GM19395 (cell line): ENCODE measurements around the gene ZFR2.

Experiments
- ATAC-seq: cut with Tn5 transposase; IDR thresholded peaks from one replicate; pipeline ENCODE4 v1.9.1; 2021; ENCODE audit warnings: mild to moderate bottlenecking, moderate library complexity; ENCODE audit not compliant: unreplicated experiment

Gene ZFR2

GRCh38 chr19:3793799-3794198, 75.0 kb downstream of the ZFR2 start:
- ATAC-seq: no peak

- no peak for ATAC-seq
Observed at GRCh38 chr19:3792114-3792513, 76.7 kb downstream of the ZFR2 start.

GRCh38 chr19:3790941-3791340, 77.9 kb downstream of the ZFR2 start:
- no peak for ATAC-seq

DNA sequence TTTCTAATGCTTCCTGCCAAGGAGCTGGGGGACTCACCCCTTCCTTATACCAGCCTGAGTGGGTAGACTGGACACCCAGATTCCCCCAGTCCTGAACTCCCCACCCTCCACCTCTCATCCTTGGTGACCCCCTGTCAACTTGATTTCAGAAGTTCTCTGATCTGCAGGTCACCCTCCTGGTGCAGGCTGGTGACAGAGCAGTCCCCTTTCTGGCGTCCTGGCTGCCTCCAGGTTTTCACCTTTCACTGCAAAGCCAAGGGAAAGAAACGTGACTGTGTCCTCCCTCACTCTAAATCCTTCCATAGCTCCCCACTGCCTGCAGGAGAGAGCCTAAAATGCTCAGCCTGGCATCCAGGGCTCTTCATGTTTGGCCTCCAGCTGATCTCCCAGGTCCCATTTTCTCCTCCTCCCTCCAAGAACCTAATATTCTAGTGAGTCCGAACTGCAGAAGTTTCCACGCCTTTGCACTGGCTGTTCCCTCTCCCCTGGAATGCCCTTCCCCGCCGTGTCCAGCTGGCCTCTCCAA, 78.6 kb downstream of the ZFR2 start:
- no peak for ATAC-seq

DNA sequence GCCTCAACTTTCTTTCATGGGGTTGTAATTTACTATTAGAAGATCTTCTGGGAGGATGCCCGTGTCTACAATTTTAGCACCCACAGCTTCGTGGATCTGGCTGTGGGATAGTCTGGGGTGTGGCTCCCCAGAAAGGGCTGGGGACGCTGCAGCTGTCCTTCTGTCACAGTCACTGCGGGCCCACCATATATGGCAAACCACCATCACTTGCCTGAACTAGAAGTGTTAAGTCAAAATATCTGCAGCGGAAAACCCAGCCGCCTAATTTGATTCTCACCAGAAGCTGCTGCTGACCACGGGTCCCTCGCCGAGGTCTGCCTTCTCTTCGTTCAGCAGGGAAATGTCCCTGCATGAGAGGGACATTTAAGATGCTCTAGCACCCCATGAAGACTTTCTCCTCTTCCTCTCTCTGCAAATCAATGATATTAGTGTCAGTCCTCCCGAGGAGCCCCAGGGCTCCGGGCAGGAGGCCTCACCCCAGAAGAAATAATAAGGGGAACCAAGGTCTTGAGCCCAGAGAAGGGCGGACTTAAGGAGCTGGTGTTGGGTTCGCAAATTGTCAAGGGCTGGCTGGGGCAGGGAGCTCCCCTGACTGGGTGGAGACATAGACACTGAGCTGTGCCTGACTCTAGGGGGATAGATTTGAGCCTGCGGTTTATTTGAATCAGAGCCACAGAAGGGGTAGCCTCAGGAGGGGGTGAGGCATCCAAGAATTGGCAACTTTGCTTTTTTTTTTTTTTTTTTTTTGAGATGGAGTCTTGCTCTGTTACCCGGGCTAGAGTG, 79.7 kb downstream of the ZFR2 start:
- ATAC-seq: no peak

DNA sequence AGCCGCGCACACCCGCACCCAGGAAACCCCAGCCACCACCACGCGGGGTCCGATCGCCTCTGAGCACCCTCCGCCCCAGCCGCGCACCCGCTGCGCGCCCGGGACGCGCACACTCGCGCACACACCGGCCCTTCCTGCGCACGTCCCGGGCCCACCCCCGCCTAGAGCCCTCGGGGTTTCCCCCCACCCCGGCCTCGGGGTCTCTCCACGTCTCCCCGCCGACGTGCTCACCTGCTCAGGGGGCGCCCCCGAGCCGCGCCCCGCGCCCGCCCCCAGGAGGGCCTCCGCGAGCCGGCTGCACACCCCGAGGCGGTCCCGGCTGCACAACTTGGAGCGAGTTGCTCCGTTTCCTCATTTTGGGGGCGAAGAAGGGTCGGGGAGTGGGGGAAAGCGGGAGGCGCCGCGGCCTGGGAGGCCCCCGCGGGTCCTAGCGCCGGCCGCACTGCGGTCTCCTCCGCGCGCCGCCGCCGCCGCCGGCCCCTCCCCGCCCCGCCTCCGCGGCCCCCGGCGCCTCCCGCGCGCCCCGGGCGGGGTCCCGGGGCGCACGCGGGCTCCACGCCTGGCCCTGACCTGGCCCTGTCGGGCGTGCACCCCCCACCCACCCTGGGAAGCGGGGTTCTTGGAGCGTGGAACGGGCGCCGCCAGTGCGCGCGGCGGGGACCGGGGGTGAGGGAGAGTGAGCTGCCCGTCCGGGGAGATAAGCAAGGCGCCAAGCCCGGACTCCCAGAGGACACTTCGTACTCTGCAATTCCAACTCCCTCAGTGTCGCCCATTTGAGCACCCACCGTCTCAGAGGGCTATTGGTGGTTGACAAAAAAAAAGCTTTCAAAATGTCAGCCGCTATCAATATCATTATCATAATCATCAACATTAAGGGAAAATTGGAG, 82.7 kb downstream of the ZFR2 start, which contains the start of gene MATK:
TSS of gene MATK (minus strand) at position 444 of the 887 bp plus-strand sequence. CDS start 1,246 bp downstream, outside the sequence.
- no peak for ATAC-seq

DNA sequence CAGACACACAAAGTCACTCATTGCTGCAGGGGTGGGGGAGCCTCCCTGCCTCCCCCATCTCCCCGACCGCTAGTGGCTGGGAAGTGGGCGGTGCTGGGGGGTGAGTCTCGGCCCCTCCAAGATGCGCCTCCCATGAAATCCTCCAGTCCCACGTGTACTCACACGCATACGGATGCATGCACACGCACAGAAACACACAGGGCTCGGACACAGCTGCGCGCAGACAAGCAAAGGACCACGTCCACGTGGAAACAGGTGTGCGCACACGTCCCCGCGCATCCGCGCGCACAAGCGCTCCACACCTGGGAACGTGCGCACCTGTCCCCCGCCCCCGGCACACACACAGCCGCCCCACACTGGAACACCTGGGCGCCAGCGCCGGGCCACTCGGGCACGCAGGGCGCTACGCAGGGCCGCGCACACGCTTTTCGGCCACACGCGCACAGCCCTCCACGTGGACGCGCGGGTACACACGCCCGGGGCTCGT, 83.3 kb downstream of the ZFR2 start:
- no peak for ATAC-seq

GRCh38 chr19:3784607-3785450, 84.0 kb downstream of the ZFR2 start:
- ATAC-seq: no peak

GRCh38 chr19:3783660-3784584, 84.9 kb downstream of the ZFR2 start:
- no peak for ATAC-seq

GRCh38 chr19:3782903-3783302, 85.9 kb downstream of the ZFR2 start:
- no peak for ATAC-seq

DNA sequence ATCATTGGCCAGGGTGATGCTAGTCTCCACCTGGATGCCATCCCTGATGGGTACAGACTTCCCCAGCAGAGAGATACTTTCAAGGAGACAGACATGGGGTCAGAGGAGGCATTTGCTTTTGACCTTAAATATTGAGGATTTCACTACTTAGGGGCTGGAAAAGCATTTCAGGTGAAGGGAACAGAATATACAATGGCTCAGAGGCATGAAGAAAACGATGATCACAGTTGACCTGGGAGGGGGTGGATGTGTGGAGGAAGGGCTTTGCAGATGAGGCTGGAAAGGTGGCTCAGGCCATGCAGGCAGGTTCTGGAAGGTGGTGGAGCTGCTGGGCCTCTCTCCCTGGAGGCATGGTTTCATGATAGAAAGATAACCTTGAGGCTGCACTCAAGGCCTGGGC, 86.5 kb downstream of the ZFR2 start:
- ATAC-seq: no peak

GRCh38 chr19:3781603-3782002, 87.2 kb downstream of the ZFR2 start:
- ATAC-seq: no peak

DNA sequence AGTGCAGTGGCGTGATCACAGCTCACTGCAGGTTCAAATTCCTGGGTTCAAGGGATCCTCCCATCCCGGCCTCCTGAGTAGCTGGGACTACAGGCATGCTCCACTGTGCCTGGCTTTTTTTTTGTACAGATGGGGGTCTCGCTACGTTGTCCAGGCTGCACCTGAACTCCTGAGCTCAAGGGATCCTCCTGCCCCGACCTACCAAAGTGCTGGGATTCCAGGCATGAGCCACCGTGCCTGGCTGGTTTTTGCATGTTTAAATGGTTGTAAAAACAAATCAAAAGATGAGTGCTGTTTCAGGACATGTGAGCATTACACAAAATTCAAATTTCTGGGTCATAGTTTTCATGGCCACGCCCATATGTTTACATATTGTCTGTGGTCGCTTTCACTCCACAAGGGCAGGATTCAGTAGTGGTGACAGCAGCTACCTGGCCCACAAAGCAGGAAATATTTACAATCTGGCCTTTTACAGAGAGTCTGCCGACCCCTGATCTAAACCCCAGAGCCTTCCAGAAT, 88.0 kb downstream of the ZFR2 start:
- ATAC-seq: no peak

DNA sequence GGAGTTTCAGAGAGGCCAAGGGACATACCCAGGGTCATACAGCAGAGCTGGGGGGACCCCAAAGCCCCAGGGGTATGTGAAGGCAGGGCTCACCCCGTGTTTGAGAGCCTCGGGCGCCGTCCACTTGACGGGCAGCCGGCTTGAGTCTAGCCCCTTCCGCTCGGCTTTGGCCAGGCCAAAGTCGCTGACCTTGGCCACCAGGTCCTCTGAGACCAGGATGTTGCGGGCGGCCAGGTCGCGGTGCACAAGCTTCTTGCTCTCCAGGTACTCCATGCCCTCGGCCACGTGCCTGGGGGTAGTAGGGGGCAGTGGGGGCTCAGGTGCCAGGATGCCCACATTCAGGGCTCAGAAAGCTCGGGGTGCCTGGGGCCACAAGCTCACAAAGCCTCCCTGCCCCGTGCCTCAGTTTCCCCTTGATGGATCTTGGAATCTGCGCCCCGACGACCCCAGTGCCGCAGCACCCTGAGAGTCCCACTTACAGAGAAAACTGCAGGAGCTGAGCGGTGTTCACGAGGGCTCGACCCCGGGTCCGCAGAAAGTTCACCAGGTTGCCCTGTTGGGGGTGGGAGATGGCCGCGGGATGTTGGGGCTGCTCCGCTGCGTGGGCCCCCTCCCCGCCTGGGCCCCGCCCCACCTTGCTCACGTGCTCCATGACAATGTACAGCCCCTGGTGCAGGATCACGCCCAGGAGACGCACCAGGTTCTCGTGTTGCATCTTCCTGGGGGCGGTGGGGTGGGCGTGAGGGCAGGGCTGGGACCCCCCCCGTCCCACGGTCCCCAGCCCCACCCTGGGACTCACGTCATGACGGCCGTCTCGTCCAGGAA, 89.7 kb downstream of the ZFR2 start:
- no peak for ATAC-seq

DNA sequence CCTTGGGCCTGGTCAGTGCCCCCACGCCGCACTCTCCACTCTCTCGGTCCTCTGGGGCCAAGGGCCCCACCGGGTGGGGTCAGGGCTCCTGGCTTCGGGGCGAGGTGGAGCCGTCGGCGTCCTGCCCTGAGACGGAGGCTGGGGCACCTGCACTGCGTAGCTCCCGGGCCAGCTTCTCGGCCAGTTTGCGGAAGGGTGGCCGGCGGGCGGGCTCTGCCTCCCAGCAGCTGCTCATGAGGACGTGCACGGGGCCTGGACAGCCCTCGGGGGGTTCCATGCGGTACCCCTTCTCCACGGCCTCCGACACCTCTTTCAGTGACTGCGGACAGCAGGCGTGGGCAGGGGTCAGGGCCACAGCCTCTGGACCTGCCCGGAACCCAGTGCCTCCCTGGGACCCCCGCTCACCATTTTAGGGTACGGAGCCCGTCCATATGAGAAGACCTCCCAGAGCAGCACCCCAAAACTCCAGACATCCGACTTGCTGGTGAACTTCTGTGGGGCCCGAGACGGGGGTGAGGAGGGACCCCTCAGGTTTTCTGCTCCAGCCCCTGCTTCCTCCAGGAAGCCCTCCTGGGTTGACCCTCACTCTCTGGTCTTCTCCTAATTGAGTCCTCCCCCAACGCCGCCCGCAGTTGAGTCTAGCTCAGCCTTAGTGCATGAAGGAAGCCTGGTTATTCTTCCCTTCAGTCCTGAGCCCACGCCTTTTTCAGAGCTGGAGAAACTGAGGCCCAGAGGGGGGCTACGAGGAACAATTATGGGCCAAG, 90.6 kb downstream of the ZFR2 start:
- no peak for ATAC-seq

DNA sequence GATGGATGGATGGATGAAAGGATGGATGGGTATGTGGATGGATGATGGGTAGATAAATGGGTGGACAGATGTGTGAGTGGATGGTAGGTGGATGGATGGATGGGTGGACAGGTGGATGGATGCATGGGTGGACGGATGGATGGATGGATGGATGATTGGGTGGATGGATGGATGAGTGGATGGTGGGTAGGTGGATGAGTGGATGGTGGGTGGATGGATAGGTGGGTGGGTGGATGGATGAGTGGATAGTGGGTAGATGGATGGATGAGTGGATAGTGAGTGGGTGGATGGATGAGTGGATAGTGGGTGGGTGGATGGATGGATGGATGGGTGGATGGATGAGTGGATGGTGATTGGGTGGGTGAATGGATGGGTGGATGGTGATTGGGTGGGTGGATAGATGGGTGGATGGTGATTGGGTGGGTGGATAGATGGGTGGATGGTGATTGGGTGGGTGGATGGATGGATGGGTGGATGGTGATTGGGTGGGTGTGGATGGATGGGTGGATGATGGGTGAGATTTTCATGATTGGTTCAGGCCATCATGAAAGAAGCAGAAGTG, 92.3 kb downstream of the ZFR2 start:
- ATAC-seq: no peak

- no peak for ATAC-seq
Observed at GRCh38 chr19:3775831-3776230, 93.0 kb downstream of the ZFR2 start.

- ATAC-seq: no peak
Observed at GRCh38 chr19:3775374-3775711, 93.5 kb downstream of the ZFR2 start.
